GM12874 (cell line): ENCODE data around the gene HSPA4.

Experiments used
- TF ChIP-seq, protein P1 (sequence below): IDR thresholded peaks from 2 replicates; pipeline ENCODE4 v1.5.1; 2011; ENCODE audit warnings: low read depth, mild to moderate bottlenecking, control low read depth, low read length, moderate library complexity; ENCODE audit not compliant: insufficient read depth

Gene HSPA4

DNA sequence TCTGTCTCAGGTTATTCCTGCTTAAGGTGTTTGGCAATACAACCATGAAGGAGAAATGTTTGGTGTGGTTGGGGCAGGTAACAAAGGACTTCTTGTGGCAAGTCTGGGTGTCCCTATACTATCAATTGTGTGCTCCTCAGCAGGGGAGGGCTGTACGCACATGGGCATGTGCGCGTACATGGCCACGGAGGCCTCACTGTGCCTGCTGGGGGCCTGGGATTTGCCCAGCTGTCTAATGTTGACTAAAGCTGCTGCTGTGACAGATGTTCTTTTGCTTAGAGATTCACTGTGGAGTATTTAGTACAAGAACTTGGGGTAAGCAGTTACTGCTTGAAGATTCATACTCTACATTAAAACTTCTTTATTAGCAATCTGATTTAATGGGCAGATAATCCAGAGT lies 97.5 kb downstream of the HSPA4 start:
- TF ChIP-seq, protein P1, sequence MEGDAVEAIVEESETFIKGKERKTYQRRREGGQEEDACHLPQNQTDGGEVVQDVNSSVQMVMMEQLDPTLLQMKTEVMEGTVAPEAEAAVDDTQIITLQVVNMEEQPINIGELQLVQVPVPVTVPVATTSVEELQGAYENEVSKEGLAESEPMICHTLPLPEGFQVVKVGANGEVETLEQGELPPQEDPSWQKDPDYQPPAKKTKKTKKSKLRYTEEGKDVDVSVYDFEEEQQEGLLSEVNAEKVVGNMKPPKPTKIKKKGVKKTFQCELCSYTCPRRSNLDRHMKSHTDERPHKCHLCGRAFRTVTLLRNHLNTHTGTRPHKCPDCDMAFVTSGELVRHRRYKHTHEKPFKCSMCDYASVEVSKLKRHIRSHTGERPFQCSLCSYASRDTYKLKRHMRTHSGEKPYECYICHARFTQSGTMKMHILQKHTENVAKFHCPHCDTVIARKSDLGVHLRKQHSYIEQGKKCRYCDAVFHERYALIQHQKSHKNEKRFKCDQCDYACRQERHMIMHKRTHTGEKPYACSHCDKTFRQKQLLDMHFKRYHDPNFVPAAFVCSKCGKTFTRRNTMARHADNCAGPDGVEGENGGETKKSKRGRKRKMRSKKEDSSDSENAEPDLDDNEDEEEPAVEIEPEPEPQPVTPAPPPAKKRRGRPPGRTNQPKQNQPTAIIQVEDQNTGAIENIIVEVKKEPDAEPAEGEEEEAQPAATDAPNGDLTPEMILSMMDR, result no peak

DNA sequence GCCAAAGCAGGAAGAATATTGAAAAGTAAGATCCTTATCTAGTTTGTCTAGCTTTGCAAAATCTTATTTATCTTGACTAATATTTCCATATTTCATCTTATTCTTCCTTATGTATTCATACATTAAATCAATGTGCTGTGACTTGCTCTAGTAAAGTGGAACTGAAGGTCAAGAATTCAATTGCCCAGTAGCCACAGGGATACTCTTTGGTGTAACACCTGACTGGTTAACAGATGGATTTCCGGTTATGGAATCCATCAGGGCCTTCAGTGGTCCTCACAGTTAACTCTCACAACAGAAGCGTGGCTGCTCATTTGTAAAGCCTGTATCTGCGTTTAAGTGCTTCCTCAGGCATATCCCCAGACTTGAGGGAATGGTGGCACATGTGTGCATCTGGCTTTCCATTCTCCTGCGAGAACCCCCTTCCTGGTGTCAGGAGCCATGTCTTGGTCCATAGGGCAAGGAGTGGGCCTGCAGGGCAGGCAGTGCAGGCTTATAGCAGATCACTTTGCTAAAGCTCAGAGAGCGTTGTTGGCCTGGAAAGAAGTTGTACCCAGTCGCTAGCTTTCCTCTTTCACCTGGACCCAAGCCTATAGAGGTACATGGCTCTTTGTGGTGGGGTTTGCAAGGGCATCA lies 99.2 kb downstream of the HSPA4 start:
- TF ChIP-seq, protein P1, result no peak

DNA sequence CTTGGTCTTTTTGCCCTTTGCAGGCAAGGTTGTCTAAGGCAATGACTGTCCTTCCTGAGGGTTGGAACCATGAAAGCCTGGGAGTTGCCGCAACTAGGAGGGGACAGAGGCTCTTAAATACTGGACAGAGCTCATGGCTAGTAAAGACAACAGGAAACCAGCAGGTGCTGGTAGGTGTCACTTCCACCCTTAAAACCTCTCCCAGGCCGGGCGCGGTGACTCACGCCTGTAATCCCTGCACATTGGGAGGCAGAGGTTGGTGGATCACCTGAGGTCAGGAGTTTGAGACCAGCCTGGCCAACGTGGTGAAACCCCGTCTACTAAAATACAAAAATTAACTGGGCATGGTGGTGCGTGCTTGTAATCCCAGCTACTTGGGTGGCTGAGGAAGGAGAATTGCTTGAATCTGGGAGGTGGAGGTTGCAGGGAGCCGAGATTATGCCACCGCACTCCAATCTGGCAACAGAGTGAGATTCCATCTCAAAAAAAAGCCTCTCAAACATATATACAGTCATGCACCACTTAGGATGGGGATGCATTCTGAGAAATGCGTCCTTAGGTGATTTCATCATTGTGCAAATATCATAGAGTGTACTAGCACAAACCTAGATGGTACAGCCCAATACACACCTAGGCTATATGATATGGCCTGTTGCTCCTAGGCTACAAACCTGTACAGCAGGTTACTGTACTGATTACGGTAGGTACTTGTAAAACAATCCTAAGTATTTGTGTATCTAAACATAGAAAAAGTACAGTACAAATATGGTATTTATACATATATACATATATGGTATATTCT lies 102.7 kb downstream of the HSPA4 start:
- TF ChIP-seq, protein P1, result no peak

DNA sequence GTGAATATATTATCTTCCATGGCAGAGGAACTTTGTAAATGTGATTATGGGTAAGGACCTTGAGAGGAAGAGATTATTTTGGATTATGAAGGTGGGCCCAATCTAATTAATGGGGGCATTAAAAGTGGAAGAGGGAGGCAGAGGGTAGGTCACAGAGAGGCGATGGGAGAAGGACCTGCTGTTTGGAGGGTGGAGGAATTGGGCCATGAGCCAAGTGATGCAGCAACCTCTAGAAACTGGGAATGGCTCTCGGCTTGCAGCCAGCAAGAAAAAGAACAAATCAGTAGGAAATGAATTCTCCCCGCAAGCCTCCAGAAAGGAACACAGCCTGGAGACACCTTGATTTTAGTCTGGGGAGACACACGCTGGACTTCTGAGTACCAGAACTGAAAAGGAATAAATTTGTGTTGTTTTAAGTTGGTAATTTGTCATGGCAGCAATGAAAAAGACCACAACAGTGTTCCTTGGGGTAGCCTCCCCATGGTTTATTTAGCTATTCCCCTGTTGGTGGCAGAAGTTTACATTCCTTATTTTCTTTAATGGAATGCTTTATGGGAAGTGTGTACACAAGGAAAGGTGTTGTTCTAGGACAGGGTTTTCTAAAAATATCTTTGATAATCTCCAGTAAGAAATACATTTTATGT lies 103.6 kb downstream of the HSPA4 start:
- TF ChIP-seq, protein P1, result no peak
